H1 (cell line): ENCODE measurements around the gene CCDC124. TPM values are rescaled to one million over a fixed set of nuclear protein-coding genes. Genes with fewer than 3 reads are reported as not detected.

Experiments
- CTCF ChIA-PET: fragments of 300-600 bp; sonication (Branson Sonifier 250); formaldehyde crosslinking; loops from one replicate; lab custom pipeline; 2021; ENCODE audit not compliant: partially characterized antibody; lab: Charles Lee
- POLR2A ChIA-PET: fragments of 300-600 bp; sonication (Branson Sonifier 250); formaldehyde crosslinking; loops from one replicate; lab custom pipeline; 2021; ENCODE audit warnings: inconsistent platforms; ENCODE audit not compliant: partially characterized antibody; lab: Charles Lee
- DNase-seq, 2 experiments: peaks; one replicate each; pipeline versions ENCODE4 v3.0.0 to v3.0.0-alpha.2; 2010 to 2022; ENCODE audit warnings: low spot score in 2 of 2, low read depth in 1 of 2, mixed read lengths in 1 of 2
- FAIRE-seq: peaks from 2 replicates; lab custom pipeline; 2011; peaks lifted over from hg19 to GRCh38; lab: Jason Lieb, UNC
- H2AFZ ChIP-seq: 2 replicates; pipeline ENCODE4 v1.8.1; 2012; ENCODE audit warnings: low read length, inconsistent platforms
- H2AK5ac ChIP-seq: 2 replicates; pipeline ENCODE4 v1.6.1; 2013; ENCODE audit warnings: low read depth, low read length
- H2BK120ac ChIP-seq: replicated peaks from 2 replicates; pipeline ENCODE3; 2013; ENCODE audit warnings: low read depth, low read length, inconsistent platforms
- H2BK12ac ChIP-seq: 2 replicates; pipeline ENCODE4 v1.6.1; 2013; ENCODE audit warnings: low read depth, low read length
- H2BK15ac ChIP-seq: 2 replicates; pipeline ENCODE4 v1.6.1; 2013; ENCODE audit warnings: low read length
- H2BK20ac ChIP-seq: 2 replicates; pipeline ENCODE4 v1.6.1; 2013; ENCODE audit warnings: low read length
- H2BK5ac ChIP-seq: 2 replicates; pipeline ENCODE4 v1.6.1; 2013; ENCODE audit warnings: low read depth, low read length
- H3K14ac ChIP-seq: 2 replicates; pipeline ENCODE4 v1.6.1; 2013; ENCODE audit warnings: inconsistent platforms; ENCODE audit not compliant: insufficient read length
- H3K18ac ChIP-seq: 2 replicates; pipeline ENCODE4 v1.6.1; 2013; ENCODE audit warnings: low read length; ENCODE audit errors: extremely low read depth
- H3K23ac ChIP-seq: 2 replicates; pipeline ENCODE4 v1.6.1; 2013; ENCODE audit warnings: inconsistent platforms; ENCODE audit not compliant: insufficient read length
- H3K23me2 ChIP-seq: 2 replicates; pipeline ENCODE4 v1.6.1; 2013; ENCODE audit warnings: low read depth, low read length
- H3K27ac ChIP-seq: 2 replicates; pipeline ENCODE4 v1.6.1; 2011; ENCODE audit warnings: low read depth, low read length, inconsistent platforms
- H3K27me3 ChIP-seq, 4 experiments: replicated peaks in 1 of 4; 1 replicate in 1 of 4; 2 replicates in 3 of 4; pipeline versions ENCODE4 v1.6.1 to v1.8.1; 2011 to 2013; ENCODE audit warnings: low read length in 3 of 4, mild to moderate bottlenecking in 3 of 4, inconsistent platforms in 2 of 4, mixed read lengths in 2 of 4, moderate library complexity in 1 of 4; ENCODE audit not compliant: control insufficient read depth in 3 of 4, insufficient read depth in 3 of 4; ENCODE audit errors: extremely low read depth in 1 of 4
- H3K36me3 ChIP-seq, 4 experiments: 2 replicates each; pipeline versions ENCODE4 v1.6.1 to v1.8.1; 2011 to 2013; ENCODE audit warnings: mild to moderate bottlenecking in 4 of 4, low read length in 3 of 4, moderate library complexity in 2 of 4, control low read depth in 1 of 4, inconsistent platforms in 1 of 4; ENCODE audit not compliant: insufficient read depth in 4 of 4, control insufficient read depth in 2 of 4
- H3K4ac ChIP-seq: replicated peaks from 2 replicates; pipeline ENCODE3; 2013; ENCODE audit warnings: low read length, low read depth, mixed read lengths, inconsistent platforms; ENCODE audit not compliant: insufficient read length
- H3K4me1 ChIP-seq, 4 experiments: replicated peaks in 1 of 4; 1 replicate in 1 of 4; 2 replicates in 3 of 4; pipeline versions ENCODE4 v1.6.1 to v1.8.1; 2011 to 2013; ENCODE audit warnings: low read length in 3 of 4, inconsistent platforms in 2 of 4, mixed read lengths in 1 of 4; ENCODE audit not compliant: insufficient read depth in 4 of 4, control insufficient read depth in 3 of 4
- H3K4me2 ChIP-seq, 2 experiments: 2 replicates each; pipeline versions ENCODE4 v1.6.1 to v1.8.1; 2011 to 2013; ENCODE audit warnings: low read depth in 2 of 2, low read length in 2 of 2, control low read depth in 1 of 2, inconsistent platforms in 1 of 2, mild to moderate bottlenecking in 1 of 2; ENCODE audit not compliant: insufficient read depth in 1 of 2
- H3K4me3 ChIP-seq, 4 experiments: fragments of 200-600, 300-600 bp in 1 of 4; sonication (generic), shearing (Covaris generic), sonication (Bioruptor Twin) in 1 of 4; 2 replicates each; pipeline versions ENCODE4 v1.5.1 to v1.8.1; 2011 to 2016; ENCODE audit warnings: low read length in 4 of 4, low read depth in 3 of 4, control low read depth in 2 of 4, inconsistent platforms in 2 of 4, mild to moderate bottlenecking in 2 of 4, mixed read lengths in 1 of 4, moderate library complexity in 1 of 4; ENCODE audit not compliant: insufficient read depth in 2 of 4; ENCODE audit errors: extremely low read depth in 1 of 4
- H3K56ac ChIP-seq: replicated peaks from 2 replicates; pipeline ENCODE3; 2013; ENCODE audit warnings: low read depth, mild to moderate bottlenecking, mixed read lengths, low read length, inconsistent platforms; ENCODE audit not compliant: insufficient read length
- H3K79me1 ChIP-seq: 2 replicates; pipeline ENCODE4 v1.6.1; 2013; ENCODE audit warnings: low read depth, low read length, control low read depth
- H3K79me2 ChIP-seq, 2 experiments: 2 replicates each; pipeline versions ENCODE4 v1.6.1 to v1.8.1; 2012 to 2013; ENCODE audit warnings: low read length in 2 of 2, mild to moderate bottlenecking in 2 of 2, inconsistent platforms in 1 of 2; ENCODE audit not compliant: insufficient read depth in 2 of 2, control insufficient read depth in 1 of 2
- H3K9ac ChIP-seq, 4 experiments: replicated peaks in 1 of 4; 1 replicate in 1 of 4; 2 replicates in 3 of 4; pipeline versions ENCODE4 v1.6.1 to v1.8.1; 2011 to 2013; ENCODE audit warnings: low read depth in 3 of 4, low read length in 3 of 4, control low read depth in 2 of 4, mild to moderate bottlenecking in 2 of 4, moderate library complexity in 2 of 4, inconsistent platforms in 1 of 4; ENCODE audit errors: extremely low read depth in 1 of 4
- H3K9me3 ChIP-seq, 2 experiments: 2 replicates each; pipeline versions ENCODE4 v1.6.1 to v1.8.1; 2012 to 2013; ENCODE audit warnings: mild to moderate bottlenecking in 2 of 2, moderate library complexity in 2 of 2, control low read depth in 1 of 2, inconsistent platforms in 1 of 2, low read depth in 1 of 2, low read length in 1 of 2, mixed read lengths in 1 of 2; ENCODE audit not compliant: insufficient read depth in 2 of 2
- H4K20me1 ChIP-seq, 2 experiments: replicated peaks in 1 of 2; 2 replicates each; pipeline versions ENCODE3 to v1.8.1; 2011 to 2013; ENCODE audit warnings: inconsistent platforms in 2 of 2, low read length in 2 of 2, mild to moderate bottlenecking in 1 of 2; ENCODE audit not compliant: insufficient read depth in 2 of 2, control insufficient read depth in 1 of 2
- H4K5ac ChIP-seq: 2 replicates; pipeline ENCODE4 v1.6.1; 2013; ENCODE audit warnings: low read length, low read depth, mixed read lengths, inconsistent platforms; ENCODE audit not compliant: insufficient read length
- H4K8ac ChIP-seq: 2 replicates; pipeline ENCODE4 v1.8.0; 2013; ENCODE audit warnings: mild to moderate bottlenecking, moderate library complexity, low read length, inconsistent platforms; ENCODE audit not compliant: insufficient read depth; ENCODE audit errors: extremely low read depth
- H4K91ac ChIP-seq: replicated peaks from 2 replicates; pipeline ENCODE3; 2013; ENCODE audit warnings: low read length, mixed read lengths, inconsistent platforms; ENCODE audit not compliant: insufficient read length
- NANOG ChIP-seq: IDR thresholded peaks from 2 replicates; pipeline ENCODE4 v1.6.1; 2011; ENCODE audit warnings: low read length, low read depth, mild to moderate bottlenecking, inconsistent platforms; ENCODE audit not compliant: insufficient read depth, poor library complexity, severe bottlenecking
- POLR2AphosphoS5 ChIP-seq: IDR thresholded peaks from 2 replicates; pipeline ENCODE4 v1.6.1; 2011; ENCODE audit warnings: low read depth, low read length
- TAF7 ChIP-seq: optimal IDR thresholded peaks from 2 replicates; pipeline ENCODE3; 2011; ENCODE audit warnings: low read depth, mild to moderate bottlenecking, inconsistent platforms, low read length, moderate library complexity, borderline replicate concordance
- TCF12 ChIP-seq: IDR thresholded peaks from 2 replicates; pipeline ENCODE4 v1.6.1; 2011; ENCODE audit warnings: low read depth, mild to moderate bottlenecking, low read length
- WGBS, 2 experiments: shearing (Covaris generic) in 1 of 2; methylation state at CpG; one replicate each; pipeline versions ENCODE4 v1.1.6 to v1.1.7; 2013 to 2015; ENCODE audit warnings: low lambda C conversion rate in 2 of 2, mixed read lengths in 2 of 2, inconsistent platforms in 1 of 2, low coverage in 1 of 2, missing lambda C conversion rate in 1 of 2; ENCODE audit not compliant: insufficient replicate concordance in 2 of 2, insufficient coverage in 1 of 2, insufficient read length in 1 of 2; ENCODE audit errors: extremely low coverage in 1 of 2, missing lambda C conversion rate in 1 of 2; 5-methylcytosine and 5-hydroxymethylcytosine counted together
- polyA plus RNA-seq, 7 experiments: library from polyadenylated mRNA; depleted of rRNA in 3 of 7; stranded (reverse) in 5 of 7; unstranded in 2 of 7; fragments of >200 nt in 5 of 7; fragments of 200-250 nt in 2 of 7; gene quantifications; 1 replicate in 5 of 7; 2 replicates in 1 of 7; 4 replicates in 1 of 7; pipeline versions ENCODE4 v1.2.1 to v1.2.3, GENCODE V29; 2011 to 2013; ENCODE audit warnings: missing spikeins in 2 of 7, mixed read lengths in 2 of 7
- total RNA-seq: library from RNA; stranded (reverse); fragmentation: NEBNext Ultra II Directional; extraction: Animal tissue kit (Norgen Biotek cat#: 25700); gene quantifications from 2 replicates; pipeline ENCODE4 v1.2.1, GENCODE V29; 2021
- TF ChIP-seq, protein P1 (sequence below): IDR thresholded peaks from 2 replicates; pipeline ENCODE4 v1.6.1; 2011; ENCODE audit warnings: low read depth, mild to moderate bottlenecking, low read length; ENCODE audit not compliant: insufficient read depth

CCDC124 gene
- total and polyA plus RNA-seq, 2 of the 8 experiments (the other 6 are each of a cell fraction or from before 2014, with no cell fraction given) = 95.2 to 103 TPM

DNA sequence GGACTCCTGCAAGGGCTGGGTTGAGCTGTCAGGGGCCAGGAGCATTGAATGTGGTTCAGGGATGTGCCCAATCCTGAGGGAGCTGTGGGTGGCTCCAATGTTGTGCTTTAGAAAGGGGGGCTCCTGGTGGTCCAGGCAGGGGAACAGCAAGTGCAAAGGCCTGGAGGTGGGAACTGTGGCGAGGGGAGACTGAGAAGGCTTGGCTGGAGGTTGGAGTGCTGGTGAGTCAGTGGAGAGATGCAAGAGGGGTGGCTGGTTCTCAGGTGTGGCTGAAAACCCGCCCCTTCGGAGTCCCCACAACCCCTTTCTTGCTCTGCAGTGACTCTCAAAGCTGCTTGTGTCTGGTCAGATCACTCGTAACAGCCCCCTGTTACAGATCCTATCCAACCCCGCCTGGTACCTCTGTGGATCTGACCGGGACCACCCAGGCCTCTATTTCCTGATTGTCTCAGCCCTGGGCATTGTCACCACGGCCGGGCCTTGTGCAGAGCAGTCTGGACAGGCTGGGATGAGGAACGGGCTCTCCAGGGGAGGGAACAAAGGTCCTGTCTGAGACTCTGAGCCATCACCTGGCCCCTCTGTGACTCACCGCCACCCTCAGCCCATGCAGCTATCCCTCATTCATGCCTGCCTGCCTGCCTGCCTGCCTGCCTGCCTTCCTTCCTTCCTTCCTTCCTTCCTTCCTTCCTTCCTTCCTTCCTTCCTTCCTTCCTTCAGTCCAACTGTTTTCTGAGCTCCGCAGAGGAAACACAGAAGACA lies 32.7 kb downstream of the CCDC124 start:
- Histone ChIP-seq H3K4me3 (no peak overlapping the region), H3K23me2 (peaks cover 3% of the 10 kb centered on the region), H2AK5ac (no peak overlapping the region), H3K23ac (no peak overlapping the region), H3K56ac (no peak overlapping the region), H3K4me1 (peaks cover 4 to 18% (median 11%) of the 10 kb centered on the region in 4 experiments), H3K79me2 (no peaks in the 10 kb centered on the region), H2BK120ac (no peak overlapping the region), H3K4ac (no peak overlapping the region), H3K14ac (no peak overlapping the region), H3K36me3 (no peaks in the 10 kb centered on the region), H3K27me3 (peaks cover 0 to 9% (median 3%) of the 10 kb centered on the region in 4 experiments; a peak in 3 of 7 replicates), H3K4me2 (no peak overlapping the region; a peak in 1 of 4 replicates), H4K8ac (no peak overlapping the region), H3K79me1 (no peaks in the 10 kb centered on the region), H3K18ac (no peak overlapping the region), H3K9ac (no peak overlapping the region), H4K20me1 (peaks cover 0 to 2% of the 10 kb centered on the region in 2 experiments), H2BK5ac (peak overlapping the region; percentile 24; the same call in 1 of the 2 replicates), H2BK15ac (no peak overlapping the region), H4K5ac (no peak overlapping the region), H3K27ac (no peak overlapping the region), H2BK20ac (no peak overlapping the region), H3K9me3 (no peaks in the 10 kb centered on the region), H2AFZ (no peak overlapping the region), H4K91ac (no peak overlapping the region), H2BK12ac (peak overlapping the region; percentile 60; the same call in 1 of the 2 replicates)
- TF ChIP-seq NANOG = no peak
- TF ChIP-seq, protein P1, sequence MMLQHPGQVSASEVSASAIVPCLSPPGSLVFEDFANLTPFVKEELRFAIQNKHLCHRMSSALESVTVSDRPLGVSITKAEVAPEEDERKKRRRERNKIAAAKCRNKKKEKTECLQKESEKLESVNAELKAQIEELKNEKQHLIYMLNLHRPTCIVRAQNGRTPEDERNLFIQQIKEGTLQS = no peak
- no peak for TF ChIP-seq TCF12
- no peak for TF ChIP-seq TAF7
- no peak for TF ChIP-seq POLR2AphosphoS5
- DNase-seq (no peak), FAIRE-seq (no peak)
- ChIA-PET CTCF (interaction anchor here (1.3 to 4.0 kb wide), 7 partner anchors 9 to 33 kb away, joined by 3 to 19 read pairs (median 8); partner anchors contain the start of gene CCDC124), POLR2A (interaction anchor here (0.6 to 6.8 kb wide), 7 partner anchors 8 to 142 kb away, joined by 3 to 23 read pairs (median 3); partner anchors contain the start of gene CCDC124)
- 84% methylated on average over 10 of the region's 11 CpGs; no CpG with 5 or more reads in 1 of the 2 experiments for WGBS, 2 experiments
